HepG2 (cell line): ENCODE results near the gene PLD1. TPM values are rescaled to one million over a fixed set of nuclear protein-coding genes. Genes with fewer than 3 reads are reported as not detected.

ENCODE experiments used
- ATF1 ChIP-seq: IDR thresholded peaks from 2 replicates; pipeline ENCODE4 v1.6.1; 2016; ENCODE audit warnings: mild to moderate bottlenecking, control low read depth
- CHD2 ChIP-seq: IDR thresholded peaks from 2 replicates; pipeline ENCODE4 v1.6.1; 2011; ENCODE audit warnings: low read depth, low read length, improper control_type of control experiment
- CREM ChIP-seq, 2 experiments: sonication (generic) in 1 of 2; formaldehyde crosslinking in 1 of 2; IDR thresholded peaks; 2 replicates each; pipeline versions ENCODE4 v1.4.0 to v1.6.1; 2016 to 2020; ENCODE audit warnings: antibody characterized with exemption in 1 of 2, mild to moderate bottlenecking in 1 of 2, missing genetic modification reagents in 1 of 2
- DNMT1 ChIP-seq: sonication (generic); formaldehyde crosslinking; IDR thresholded peaks from 2 replicates; pipeline ENCODE4 v1.5.1; 2020; ENCODE audit warnings: mild to moderate bottlenecking, missing genetic modification reagents
- FOXP4 ChIP-seq: sonication (generic); formaldehyde crosslinking; IDR thresholded peaks from 2 replicates; pipeline ENCODE4 v1.4.0; 2020; ENCODE audit warnings: missing genetic modification reagents
- GLI4 ChIP-seq: sonication (generic); formaldehyde crosslinking; IDR thresholded peaks from 2 replicates; pipeline ENCODE4 v1.5.1; 2020; ENCODE audit warnings: missing genetic modification reagents, mild to moderate bottlenecking, moderate library complexity, borderline replicate concordance
- KDM3A ChIP-seq: IDR thresholded peaks from 2 replicates; pipeline ENCODE4 v1.6.1; 2018; ENCODE audit warnings: low read depth, missing compliant biosample characterization
- MTF2 ChIP-seq: sonication (generic); formaldehyde crosslinking; IDR thresholded peaks from 2 replicates; pipeline ENCODE4 v1.5.0; 2020; ENCODE audit warnings: missing genetic modification reagents, borderline replicate concordance
- NFE2L1 ChIP-seq: sonication (generic); formaldehyde crosslinking; IDR thresholded peaks from 2 replicates; pipeline ENCODE4 v1.4.0; 2020; ENCODE audit warnings: missing genetic modification reagents, mild to moderate bottlenecking, borderline replicate concordance
- NPAS2 ChIP-seq: sonication (generic); formaldehyde crosslinking; IDR thresholded peaks from 2 replicates; pipeline ENCODE4 v1.8.0; 2022; ENCODE audit warnings: mild to moderate bottlenecking, missing genetic modification reagents, borderline replicate concordance
- PAF1 ChIP-seq: IDR thresholded peaks from 2 replicates; pipeline ENCODE4 v1.6.1; 2016; ENCODE audit warnings: missing genetic modification reagents, missing compliant biosample characterization
- TFE3 ChIP-seq: IDR thresholded peaks from 2 replicates; pipeline ENCODE4 v1.6.1; 2016
- TSC22D2 ChIP-seq: sonication (generic); formaldehyde crosslinking; IDR thresholded peaks from 2 replicates; pipeline ENCODE4 v1.5.1; 2020; ENCODE audit warnings: missing genetic modification reagents, mild to moderate bottlenecking, borderline replicate concordance
- ZBTB7B ChIP-seq: sonication (generic); formaldehyde crosslinking; IDR thresholded peaks from 2 replicates; pipeline ENCODE4 v1.4.0; 2020; ENCODE audit warnings: missing genetic modification reagents
- ZEB1 ChIP-seq: IDR thresholded peaks from 2 replicates; pipeline ENCODE4 v1.6.1; 2012; ENCODE audit warnings: mild to moderate bottlenecking, low read depth, inconsistent platforms; ENCODE audit not compliant: insufficient replicate concordance
- ZGPAT ChIP-seq: IDR thresholded peaks from 2 replicates; pipeline ENCODE4 v1.6.1; 2016; ENCODE audit warnings: mild to moderate bottlenecking
- ZHX1 ChIP-seq: sonication (generic); formaldehyde crosslinking; IDR thresholded peaks from 2 replicates; pipeline ENCODE4 v1.8.1; 2022; ENCODE audit warnings: low read depth, mild to moderate bottlenecking, missing genetic modification reagents
- ZNF234 ChIP-seq: sonication (generic); formaldehyde crosslinking; conservative IDR thresholded peaks from 2 replicates; pipeline ENCODE4 v1.5.1; 2020; ENCODE audit warnings: mild to moderate bottlenecking, missing genetic modification reagents
- ZNF264 ChIP-seq: sonication (generic); formaldehyde crosslinking; IDR thresholded peaks from 2 replicates; pipeline ENCODE4 v1.4.0; 2020; ENCODE audit warnings: missing genetic modification reagents
- ZNF331 ChIP-seq: sonication (generic); formaldehyde crosslinking; IDR thresholded peaks from 2 replicates; pipeline ENCODE4 v1.4.0; 2020; ENCODE audit warnings: missing genetic modification reagents
- ZNF350 ChIP-seq: sonication (generic); formaldehyde crosslinking; IDR thresholded peaks from 2 replicates; pipeline ENCODE4 v1.4.0; 2020; ENCODE audit warnings: mild to moderate bottlenecking, low read depth, missing genetic modification reagents, borderline replicate concordance
- ZNF629 ChIP-seq: sonication (generic); formaldehyde crosslinking; conservative IDR thresholded peaks from 2 replicates; pipeline ENCODE4 v1.5.0; 2020; ENCODE audit warnings: missing genetic modification reagents
- ZNF777 ChIP-seq: sonication (generic); formaldehyde crosslinking; IDR thresholded peaks from 2 replicates; pipeline ENCODE4 v1.4.0; 2020; ENCODE audit warnings: missing genetic modification reagents
- polyA plus RNA-seq, 8 experiments: library from polyadenylated mRNA; depleted of rRNA in 3 of 8; stranded (reverse) in 7 of 8; unstranded in 1 of 8; fragments of >200 nt; fragmentation: Illumina TruSeq in 4 of 8; extraction: Trizol in 4 of 8; gene quantifications; 2 replicates each; pipeline versions ENCODE4 v1.2.1 to v1.2.3, GENCODE V29; 2011 to 2016; ENCODE audit warnings: low read depth in 4 of 8, missing spikeins in 1 of 8, mixed read lengths in 1 of 8; ENCODE audit not compliant: insufficient read depth in 1 of 8
- total RNA-seq, 5 experiments: library from RNA; depleted of rRNA; stranded (reverse); fragments of >200 nt; fragmentation: Illumina TruSeq; extraction: Trizol; gene quantifications; 2 replicates each; pipeline ENCODE4 v1.2.3, GENCODE V29; 2016; ENCODE audit warnings: low read depth in 1 of 5

Gene PLD1
- total and polyA plus RNA-seq, 2 of the 13 experiments (the other 11 are each of a cell fraction or from before 2014, with no cell fraction given), result 27.1 to 59.4 TPM

- no peak; the same call in 1 of the 2 replicates for TF ChIP-seq TFE3
- peak; percentile 82 for TF ChIP-seq FOXP4 (CRISPR knock-in tag)
- peak; percentile 80 for TF ChIP-seq CREM (IDR thresholded peaks at IDR 0.05)
- no peak for TF ChIP-seq CREM (CRISPR knock-in tag; IDR thresholded peaks at IDR 0.05)
- TF ChIP-seq ZNF331 (CRISPR knock-in tag), result no peak
- no peak for TF ChIP-seq PAF1
- TF ChIP-seq ZHX1, result no peak
- no peak for TF ChIP-seq ZNF777 (CRISPR knock-in tag)
- no peak for TF ChIP-seq GLI4 (CRISPR knock-in tag)
- no peak for TF ChIP-seq KDM3A
- TF ChIP-seq NFE2L1 (CRISPR knock-in tag), result no peak
- no peak for TF ChIP-seq ZEB1
- no peak for TF ChIP-seq DNMT1
- TF ChIP-seq ATF1 (CRISPR knock-in tag), result no peak
- TF ChIP-seq TSC22D2, result no peak
- 0 out of 2 replicates have a peak, but pooled peaks have one; percentile 21 for TF ChIP-seq ZGPAT
- TF ChIP-seq ZNF264 (CRISPR knock-in tag), result peak; percentile 37; the same call in 1 of the 2 replicates
- no peak for TF ChIP-seq MTF2 (CRISPR knock-in tag)
- TF ChIP-seq NPAS2 (CRISPR knock-in tag), result no peak
- TF ChIP-seq ZNF234 (CRISPR knock-in tag), result no peak
- TF ChIP-seq ZNF629 (CRISPR knock-in tag), result peak; percentile 95
- peak; percentile 77; the same call in 1 of the 2 replicates for TF ChIP-seq ZBTB7B (CRISPR knock-in tag)
- no peak for TF ChIP-seq ZNF350 (CRISPR knock-in tag)
- TF ChIP-seq CHD2, result no peak
Measured at GRCh38 chr3:171845481-171846284, 35.4 kb upstream of the PLD1 start (continued).
